Measurements from ENCODE around the gene PAM. TPM values are rescaled to one million over a fixed set of nuclear protein-coding genes. Genes with fewer than 3 reads are reported as not detected.
A peak's percentile ranks its signal among the peaks of the same experiment; 100 is the strongest.
"Not testable (repeated sequence)": the region's sequence is repeated elsewhere in the genome, so short reads cannot be mapped to it uniquely, and the experiment has no call there.

PAM gene
- total and polyA plus RNA-seq, 11 donors, result 569 to 1,548 (median 1,087) TPM

- Histone ChIP-seq H3K27me3 (no peaks in the 10 kb centered on the region), H3K4me3 (no peak overlapping the region), H3K36me3 (no peaks in the 10 kb centered on the region), H3K27ac (peak overlapping the region in 9 of 12 donors; percentile 14 to 65 (median 56)), H3K4me1 (peaks cover 0 to 38% (median 28%) of the 10 kb centered on the region in 12 donors), H3K9me3 (peaks cover 0 to 9% (median 0%) of the 10 kb centered on the region in 12 donors)
- WGBS, 4 donors, result 89 to 94% (median 92%) methylated on average over 3 of the region's 3 CpGs
- no peak for TF ChIP-seq POLR2A (IDR thresholded peaks at IDR 0.05)
- TF ChIP-seq CTCF (IDR thresholded peaks at IDR 0.05), result no peak
- no peak for DNase-seq
- intact Hi-C loops (cut with DNase I), result no loop called here
- ATAC-seq, result no peak
These were observed 15.7 kb downstream of the PAM start for GRCh38 chr5:102770803-102771202.

GRCh38 chr5:102771435-102771834, 16.3 kb downstream of the PAM start:
- TF ChIP-seq CTCF (IDR thresholded peaks at IDR 0.05) (no peak), POLR2A (IDR thresholded peaks at IDR 0.05) (no peak)
- ATAC-seq (peak in 2 of 4 donors; percentile 31 to 75), DNase-seq (no peak)
- no peaks in the 10 kb centered on the region for H3K27me3 ChIP-seq
- peaks cover 0 to 15% (median 0%) of the 10 kb centered on the region in 12 donors for H3K9me3 ChIP-seq
- intact Hi-C loops (cut with DNase I), result no loop called here
- no peak overlapping the region for H3K4me3 ChIP-seq
- H3K27ac ChIP-seq, result peak overlapping the region in 11 of 12 donors; percentile 14 to 65 (median 50)
- H3K36me3 ChIP-seq, result no peaks in the 10 kb centered on the region
- peaks cover 0 to 38% (median 28%) of the 10 kb centered on the region in 12 donors for H3K4me1 ChIP-seq

- TF ChIP-seq POLR2A (IDR thresholded peaks at IDR 0.05), result no peak
- no peak for TF ChIP-seq CTCF (IDR thresholded peaks at IDR 0.05)
- DNase-seq (no peak), ATAC-seq (no peak)
- WGBS, 4 donors, result 91 to 100% (median 96%) methylated on average over 1 of the region's 1 CpG
- Histone ChIP-seq H3K9me3 (peaks cover 0 to 18% (median 0%) of the 10 kb centered on the region in 12 donors), H3K4me1 (peaks cover 0 to 42% (median 28%) of the 10 kb centered on the region in 12 donors), H3K27ac (peak overlapping the region in 6 of 12 donors; percentile 6 to 61 (median 54)), H3K36me3 (no peaks in the 10 kb centered on the region), H3K4me3 (no peak overlapping the region), H3K27me3 (no peaks in the 10 kb centered on the region)
- intact Hi-C loops (cut with DNase I), result no loop called here
These were observed 17.2 kb downstream of the PAM start for GRCh38 chr5:102772273-102772672.

GRCh38 chr5:102773133-102773532, 18.0 kb downstream of the PAM start:
- H3K9me3 ChIP-seq, result peaks cover 0 to 18% (median 0%) of the 10 kb centered on the region in 12 donors
- no peaks in the 10 kb centered on the region for H3K27me3 ChIP-seq
- WGBS, 4 donors, result 44 to 86% (median 55%) methylated on average over 1 of the region's 1 CpG
- peaks cover 0 to 40% (median 30%) of the 10 kb centered on the region in 12 donors for H3K4me1 ChIP-seq
- ATAC-seq, result no peak
- TF ChIP-seq CTCF (IDR thresholded peaks at IDR 0.05) (no peak), POLR2A (IDR thresholded peaks at IDR 0.05) (no peak)
- no peaks in the 10 kb centered on the region for H3K36me3 ChIP-seq
- H3K27ac ChIP-seq, result peak overlapping the region in 1 of 12 donors; percentile 9
- DNase-seq, result no peak
- intact Hi-C loops (cut with DNase I), result no loop called here
- no peak overlapping the region for H3K4me3 ChIP-seq

- H3K36me3 ChIP-seq; ATAC-seq; H3K27ac ChIP-seq; DNase-seq; H3K4me3 ChIP-seq; intact Hi-C loops (cut with DNase I); H3K27me3 ChIP-seq: not testable (repeated sequence)
- peaks cover 0 to 53% (median 40%) of the 10 kb centered on the region in 12 donors for H3K4me1 ChIP-seq
- H3K9me3 ChIP-seq, result peaks cover 0 to 18% (median 0%) of the 10 kb centered on the region in 12 donors
These were observed 20.7 kb downstream of the PAM start for GRCh38 chr5:102775756-102776155.

Data from heart left ventricle (tissue), 16 donors.